Measurements from ENCODE around the gene SERPIND1.

The SERPIND1 gene

GRCh38 chr22:20751185-20751851 lies 22.6 kb upstream of the SERPIND1 start:
- no peak overlapping the region for H3K4me3 ChIP-seq (ENCODE audit: low read depth, low read length)
- no peak for DNase-seq (ENCODE audit: low read depth)
- TF ChIP-seq POLR2A (IDR thresholded peaks at IDR 0.05; ENCODE audit: extremely low read depth, insufficient read length) (no peak), MAX (IDR thresholded peaks at IDR 0.05; ENCODE audit: low read depth, low read length) (no peak), MYC (IDR thresholded peaks at IDR 0.05; ENCODE audit: low read depth, low read length) (no peak)
- TF ChIP-seq, protein P1, sequence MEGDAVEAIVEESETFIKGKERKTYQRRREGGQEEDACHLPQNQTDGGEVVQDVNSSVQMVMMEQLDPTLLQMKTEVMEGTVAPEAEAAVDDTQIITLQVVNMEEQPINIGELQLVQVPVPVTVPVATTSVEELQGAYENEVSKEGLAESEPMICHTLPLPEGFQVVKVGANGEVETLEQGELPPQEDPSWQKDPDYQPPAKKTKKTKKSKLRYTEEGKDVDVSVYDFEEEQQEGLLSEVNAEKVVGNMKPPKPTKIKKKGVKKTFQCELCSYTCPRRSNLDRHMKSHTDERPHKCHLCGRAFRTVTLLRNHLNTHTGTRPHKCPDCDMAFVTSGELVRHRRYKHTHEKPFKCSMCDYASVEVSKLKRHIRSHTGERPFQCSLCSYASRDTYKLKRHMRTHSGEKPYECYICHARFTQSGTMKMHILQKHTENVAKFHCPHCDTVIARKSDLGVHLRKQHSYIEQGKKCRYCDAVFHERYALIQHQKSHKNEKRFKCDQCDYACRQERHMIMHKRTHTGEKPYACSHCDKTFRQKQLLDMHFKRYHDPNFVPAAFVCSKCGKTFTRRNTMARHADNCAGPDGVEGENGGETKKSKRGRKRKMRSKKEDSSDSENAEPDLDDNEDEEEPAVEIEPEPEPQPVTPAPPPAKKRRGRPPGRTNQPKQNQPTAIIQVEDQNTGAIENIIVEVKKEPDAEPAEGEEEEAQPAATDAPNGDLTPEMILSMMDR (IDR thresholded peaks at IDR 0.05; ENCODE audit: low read depth, low read length) = no peak

- no peak for DNase-seq (ENCODE audit: low read depth)
- TF ChIP-seq, protein P1 (IDR thresholded peaks at IDR 0.05; ENCODE audit: low read depth, low read length) = no peak
- no peak for TF ChIP-seq MYC (IDR thresholded peaks at IDR 0.05; ENCODE audit: low read depth, low read length)
- TF ChIP-seq MAX (IDR thresholded peaks at IDR 0.05; ENCODE audit: low read depth, low read length) = no peak
- TF ChIP-seq POLR2A (IDR thresholded peaks at IDR 0.05; ENCODE audit: extremely low read depth, insufficient read length) = no peak
- no peak overlapping the region for H3K4me3 ChIP-seq (ENCODE audit: low read depth, low read length)
Measured at GRCh38 chr22:20752104-20752741, 21.7 kb upstream of the SERPIND1 start.

- DNase-seq (ENCODE audit: low read depth) = no peak
- no peak overlapping the region for H3K4me3 ChIP-seq (ENCODE audit: low read depth, low read length)
- TF ChIP-seq POLR2A (IDR thresholded peaks at IDR 0.05; ENCODE audit: extremely low read depth, insufficient read length) (no peak), MAX (IDR thresholded peaks at IDR 0.05; ENCODE audit: low read depth, low read length) (no peak), MYC (IDR thresholded peaks at IDR 0.05; ENCODE audit: low read depth, low read length) (no peak)
- TF ChIP-seq, protein P1 (IDR thresholded peaks at IDR 0.05; ENCODE audit: low read depth, low read length) = no peak
Measured at GRCh38 chr22:20752873-20753272, 21.0 kb upstream of the SERPIND1 start.

DNA sequence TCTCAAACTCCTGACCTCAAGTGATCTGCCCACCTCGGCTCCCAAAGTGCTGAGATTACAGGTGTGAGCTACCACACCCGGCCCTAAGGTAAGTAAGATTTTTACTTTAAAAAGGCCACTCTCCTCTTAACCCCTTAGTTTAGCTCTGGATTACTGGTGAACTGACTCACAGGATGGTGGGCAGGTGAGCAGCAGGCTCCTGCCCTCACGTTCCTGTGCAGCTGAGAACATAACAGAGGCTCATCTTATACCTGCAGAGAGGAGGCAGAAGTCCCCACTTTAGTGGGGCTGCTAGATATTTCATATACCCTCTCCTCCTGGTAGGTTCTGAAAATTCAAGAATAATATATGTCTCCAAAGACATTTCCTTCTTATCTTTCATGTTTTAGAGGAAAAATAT lies 17.1 kb upstream of the SERPIND1 start:
- TF ChIP-seq, protein P1 (IDR thresholded peaks at IDR 0.05; ENCODE audit: low read depth, low read length) = no peak
- no peak for TF ChIP-seq MAX (IDR thresholded peaks at IDR 0.05; ENCODE audit: low read depth, low read length)
- TF ChIP-seq MYC (IDR thresholded peaks at IDR 0.05; ENCODE audit: low read depth, low read length) = no peak
- no peak for TF ChIP-seq POLR2A (IDR thresholded peaks at IDR 0.05; ENCODE audit: extremely low read depth, insufficient read length)
- H3K4me3 ChIP-seq (ENCODE audit: low read depth, low read length) = no peak overlapping the region
- no peak for DNase-seq (ENCODE audit: low read depth)

DNA sequence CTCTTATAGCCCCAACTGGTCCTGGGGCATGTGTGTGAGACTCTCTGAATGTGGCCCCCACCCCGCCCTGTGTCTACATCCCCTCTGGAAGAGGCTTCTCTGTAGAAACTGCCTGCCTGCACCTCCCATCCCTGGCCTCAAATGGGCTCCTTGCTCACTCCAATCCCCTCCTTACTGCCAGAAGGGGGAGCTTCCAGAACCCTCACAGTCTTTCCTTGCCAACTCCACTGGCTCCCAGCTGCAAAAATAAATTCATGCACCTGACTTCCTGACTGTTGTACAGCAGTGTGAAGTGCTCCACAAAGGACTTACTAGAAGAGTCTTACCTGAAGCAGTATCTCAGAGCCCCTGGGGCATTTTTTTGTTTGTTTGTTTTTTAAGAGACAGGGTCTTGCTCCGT lies 15.2 kb upstream of the SERPIND1 start:
- no peak for TF ChIP-seq MYC (IDR thresholded peaks at IDR 0.05; ENCODE audit: low read depth, low read length)
- TF ChIP-seq POLR2A (IDR thresholded peaks at IDR 0.05; ENCODE audit: extremely low read depth, insufficient read length) = no peak
- no peak for TF ChIP-seq MAX (IDR thresholded peaks at IDR 0.05; ENCODE audit: low read depth, low read length)
- TF ChIP-seq, protein P1 (IDR thresholded peaks at IDR 0.05; ENCODE audit: low read depth, low read length) = peak; percentile 8
- no peak overlapping the region for H3K4me3 ChIP-seq (ENCODE audit: low read depth, low read length)
- peak; percentile 10 for DNase-seq (ENCODE audit: low read depth)

Measured in NB4 (cell line).